NCI-H2107 treated with DMSO at 0.1 percent for 48 hours (cell line): ENCODE data around the gene ARHGAP4.

Experiments used
- DNase-seq: peaks from one replicate; lab custom pipeline; 2025; ENCODE audit not compliant: unreplicated experiment; lab: John Stamatoyannopoulos, UW

Gene ARHGAP4

DNA sequence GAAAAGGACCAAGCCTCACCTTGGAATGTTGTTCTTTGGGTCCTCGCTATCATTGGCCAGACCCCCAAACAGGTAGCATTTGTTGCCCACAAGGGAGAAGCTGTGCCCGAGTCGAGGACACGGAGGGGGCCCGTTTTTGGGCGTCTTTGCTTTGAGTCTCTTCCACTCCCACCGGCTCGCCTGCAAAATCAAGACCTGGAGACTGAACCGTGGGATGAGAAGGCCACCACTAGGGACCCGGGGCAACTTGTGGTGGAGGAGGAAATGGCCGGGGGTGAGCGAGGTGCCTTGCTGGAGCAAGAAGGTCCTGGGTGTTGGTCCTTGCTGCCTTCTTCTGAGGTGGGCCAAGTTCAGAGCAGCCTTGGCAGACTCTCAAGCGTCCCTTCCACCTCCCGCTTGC, 38.0 kb upstream of the ARHGAP4 start:
- DNase-seq, result no peak

DNA sequence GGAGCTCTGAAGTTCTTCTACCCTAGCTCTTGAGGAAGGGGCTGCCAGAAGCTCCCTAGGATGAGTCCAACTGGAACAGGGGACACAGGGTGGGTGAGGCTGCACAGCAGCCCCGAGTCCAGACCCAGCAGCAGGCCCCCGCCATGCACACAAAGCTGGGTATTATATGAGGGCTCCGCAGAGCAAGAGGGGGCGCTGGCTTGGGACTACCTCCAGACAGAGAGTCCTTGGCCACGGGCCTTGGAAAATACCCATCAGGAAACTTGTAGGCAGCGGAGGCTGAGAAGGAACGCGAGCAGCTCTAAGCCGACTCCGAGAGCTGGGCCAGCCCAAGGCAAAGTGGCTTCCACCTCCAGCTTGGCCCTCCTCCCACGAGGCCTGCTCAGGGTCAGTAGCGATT, 37.5 kb upstream of the ARHGAP4 start:
- DNase-seq, result no peak

DNA sequence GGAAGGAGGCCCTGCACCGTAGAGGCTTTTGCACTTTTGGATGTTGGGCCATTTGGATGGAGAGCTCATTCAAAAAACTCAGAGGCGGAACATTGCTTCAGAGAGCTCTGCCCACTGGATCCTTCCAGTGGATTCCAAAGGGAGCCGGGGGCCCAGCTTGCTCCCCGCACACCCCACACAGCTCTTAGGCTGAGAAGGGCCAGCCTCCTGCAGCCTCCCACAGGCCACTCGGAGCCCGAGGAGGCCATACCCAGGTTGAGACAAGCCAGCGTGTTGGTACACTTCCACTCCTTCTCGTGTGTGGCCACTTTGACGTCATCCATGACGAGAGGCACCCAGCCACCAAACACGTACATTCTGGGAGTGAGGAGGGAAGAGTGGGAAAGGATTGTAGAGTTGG, 35.2 kb upstream of the ARHGAP4 start:
- no peak for DNase-seq

DNA sequence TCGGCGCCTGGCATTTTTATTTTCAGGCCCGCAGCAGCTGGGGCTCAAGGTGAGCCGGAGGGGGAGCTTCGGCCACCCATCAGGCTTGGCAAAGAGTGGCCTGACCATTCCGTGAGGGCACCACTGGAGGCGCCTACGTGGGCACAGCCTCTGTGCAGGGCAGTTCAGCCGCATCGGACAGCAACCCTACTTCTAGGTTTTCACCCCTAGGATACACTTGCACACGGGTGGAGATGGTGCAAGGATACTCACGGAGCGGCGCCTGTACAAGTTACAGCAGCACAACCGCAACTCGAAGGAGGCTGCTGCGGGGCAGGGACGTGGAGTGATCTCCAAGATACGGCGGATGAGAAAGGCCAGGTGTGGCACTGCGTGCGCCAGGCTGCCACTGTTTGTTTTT, 34.7 kb upstream of the ARHGAP4 start:
- DNase-seq, result no peak

DNA sequence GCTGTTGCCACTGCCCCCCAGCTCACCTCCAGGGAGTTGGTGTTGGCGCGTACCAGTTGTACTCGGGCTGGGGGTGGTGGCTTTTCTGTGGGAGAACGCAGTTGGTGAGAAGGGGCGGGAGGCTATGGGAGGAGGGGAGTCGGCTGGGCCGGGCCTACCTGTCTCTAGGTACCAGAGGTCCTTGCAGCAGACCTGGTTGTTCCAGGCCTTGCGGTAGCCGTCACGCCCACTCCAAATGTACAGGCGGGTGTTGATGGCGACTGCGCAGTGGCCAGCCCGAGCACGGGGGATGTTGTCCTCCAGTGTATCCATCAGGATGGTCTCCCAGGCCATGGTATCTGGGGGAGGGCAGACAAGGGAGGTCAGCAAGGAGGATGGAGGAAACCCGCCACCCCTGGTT, 34.0 kb upstream of the ARHGAP4 start:
- no peak for DNase-seq

DNA sequence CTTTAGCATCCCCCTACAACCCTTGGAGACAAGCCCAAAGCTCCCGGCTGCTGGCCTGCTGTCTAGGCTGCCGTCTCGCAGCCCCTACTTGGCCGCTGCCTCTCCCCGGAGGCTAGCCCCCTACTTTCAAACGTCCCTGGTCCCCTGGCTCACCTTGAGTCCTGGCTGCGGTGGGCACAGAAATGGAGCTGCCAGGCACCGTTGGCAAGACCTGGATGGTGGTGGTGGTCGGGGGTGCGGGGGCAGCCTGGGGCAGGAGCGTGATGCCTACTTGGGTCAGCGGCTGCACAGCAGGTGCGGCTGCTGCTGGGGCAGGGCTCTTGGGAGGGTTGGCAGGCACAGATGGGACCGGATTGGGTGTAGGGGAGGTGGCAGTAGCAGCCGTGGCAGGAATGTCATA, 33.6 kb upstream of the ARHGAP4 start:
- no peak for DNase-seq

DNA sequence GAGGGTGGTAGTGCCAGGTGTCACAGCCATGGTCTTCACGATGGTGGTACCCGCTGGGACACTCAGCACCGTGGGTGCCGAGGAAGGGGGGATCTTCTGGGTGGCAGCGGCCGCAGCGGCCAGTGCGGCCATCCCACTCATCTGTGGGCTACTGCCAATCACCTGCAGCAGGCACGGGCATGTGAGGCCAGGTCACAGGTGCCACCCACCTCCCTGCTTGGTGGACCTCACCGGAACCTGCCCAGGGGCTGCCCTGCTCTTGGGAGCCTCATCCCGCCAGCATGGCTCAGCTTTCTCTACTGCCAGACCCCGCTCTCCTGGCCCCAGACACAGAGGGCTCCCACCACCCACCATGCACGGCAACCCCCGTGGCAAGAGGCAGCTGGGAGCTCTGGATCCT, 32.5 kb upstream of the ARHGAP4 start:
- no peak for DNase-seq

DNA sequence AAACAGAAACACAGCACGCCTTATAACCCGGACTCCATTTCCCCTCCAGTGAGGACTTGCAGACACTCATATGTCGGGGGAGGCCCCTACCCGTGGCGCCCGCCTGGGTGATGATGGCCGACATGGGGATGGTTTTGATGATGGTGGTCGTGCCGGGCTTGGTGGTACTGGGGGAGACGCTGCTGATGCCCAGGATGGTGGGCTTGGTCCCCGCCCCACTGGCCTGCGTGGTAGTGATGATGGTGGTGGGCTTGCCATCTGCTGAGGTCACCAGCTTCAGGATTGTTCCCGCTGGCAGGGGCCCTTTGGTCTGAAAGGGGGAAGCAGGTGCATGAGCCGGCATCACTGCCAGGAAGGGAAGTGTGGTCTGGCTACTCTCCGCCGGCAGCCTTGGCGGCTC, 31.2 kb upstream of the ARHGAP4 start:
- DNase-seq, result no peak

DNA sequence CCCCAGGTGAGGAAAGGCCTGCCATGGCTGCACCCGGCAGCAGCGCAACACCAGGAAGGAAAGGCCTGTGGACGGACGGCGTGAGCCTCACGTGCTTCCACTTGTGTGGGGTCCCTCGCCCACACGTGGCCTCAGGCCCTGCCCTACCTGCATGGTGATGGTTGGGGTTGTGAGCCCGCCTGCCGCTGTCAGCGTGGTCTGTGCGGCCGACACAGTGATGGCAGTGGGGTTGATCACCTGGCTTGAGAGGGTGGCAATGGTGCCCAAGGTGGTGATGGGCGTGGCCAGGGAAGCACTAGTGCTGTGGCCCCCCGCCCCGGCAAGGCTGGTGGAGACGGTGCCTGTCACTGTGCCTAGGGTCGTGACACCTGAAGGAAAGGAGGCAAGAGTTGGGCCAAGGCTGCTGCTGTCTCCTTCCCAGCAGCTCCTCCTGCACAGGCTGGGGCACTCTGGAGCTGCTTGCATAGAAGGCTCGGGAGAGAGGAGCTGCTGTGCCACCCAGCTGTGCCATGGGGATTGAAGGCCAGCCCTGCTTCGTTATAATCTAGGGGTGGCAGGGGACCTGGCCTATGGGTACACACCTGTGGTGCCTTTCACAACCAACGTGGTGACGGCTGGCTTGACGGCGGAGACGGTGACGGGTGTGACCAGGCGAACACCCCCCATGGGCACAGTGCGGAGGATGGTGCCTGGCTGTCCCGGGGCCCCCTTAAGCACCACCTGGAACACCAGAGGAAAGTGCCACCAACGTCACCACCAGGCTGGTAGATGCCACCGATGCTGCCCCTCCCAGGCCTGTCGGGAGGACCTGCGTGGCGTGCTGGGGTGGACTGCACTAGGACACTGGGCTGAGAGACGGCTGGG, 30.2 kb upstream of the ARHGAP4 start:
- no peak for DNase-seq

DNA sequence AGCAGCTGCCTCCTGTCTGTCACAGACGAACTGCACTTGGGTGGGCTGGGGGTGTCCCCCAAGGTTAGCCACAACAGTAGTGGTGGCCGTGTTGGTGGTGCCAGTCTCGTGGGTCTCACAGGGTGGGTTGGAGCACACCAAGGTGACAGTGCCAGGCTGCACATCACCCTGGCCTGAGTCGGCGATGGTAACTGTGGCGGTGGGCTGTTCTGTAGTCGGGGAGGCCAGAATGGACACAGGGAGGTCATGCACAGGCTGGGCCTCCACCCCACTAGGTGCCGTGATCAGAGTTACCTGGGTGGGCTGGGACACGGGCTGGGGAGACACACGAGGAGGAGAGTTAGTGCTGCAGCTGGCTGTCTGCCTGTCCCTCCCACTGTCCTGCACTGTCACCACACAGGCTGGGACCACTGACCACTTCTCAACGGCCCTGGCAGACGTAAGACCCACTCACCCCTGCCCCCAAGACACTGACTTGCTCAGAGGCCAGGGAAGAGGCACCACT, 29.2 kb upstream of the ARHGAP4 start:
- no peak for DNase-seq

DNA sequence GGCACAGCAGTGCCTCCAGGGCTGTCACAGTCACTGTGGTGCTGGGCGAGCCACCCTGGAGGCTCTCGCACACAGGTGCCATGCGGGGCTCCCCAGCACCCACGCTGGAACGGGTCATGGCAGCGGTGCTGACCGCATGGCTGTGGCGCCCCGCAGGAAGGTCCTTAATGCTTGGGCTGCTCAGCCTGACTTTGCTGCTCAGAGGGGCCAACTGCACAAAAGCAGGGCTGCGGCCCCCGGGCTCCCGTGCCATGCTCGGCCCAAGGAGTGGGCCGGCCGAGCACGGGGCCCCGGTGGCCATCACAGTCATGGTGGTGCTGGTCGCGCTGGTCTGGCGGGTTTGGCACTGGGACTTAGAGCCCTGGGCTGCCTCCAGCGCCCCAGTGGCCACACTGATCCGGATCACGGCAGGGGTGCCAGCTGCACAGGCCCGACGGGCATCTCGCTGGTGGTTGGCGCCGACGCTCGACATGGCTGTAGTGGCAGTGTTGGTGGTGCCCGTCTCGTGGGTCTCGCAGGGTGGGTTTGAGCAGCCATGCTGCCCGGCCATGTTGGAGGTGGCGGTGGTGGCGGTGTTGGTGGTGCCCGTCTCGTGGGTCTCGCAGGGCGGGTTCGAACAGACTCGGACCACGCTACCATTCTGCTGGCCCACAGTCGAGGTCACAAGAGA, 28.6 kb upstream of the ARHGAP4 start:
- DNase-seq, result no peak

DNA sequence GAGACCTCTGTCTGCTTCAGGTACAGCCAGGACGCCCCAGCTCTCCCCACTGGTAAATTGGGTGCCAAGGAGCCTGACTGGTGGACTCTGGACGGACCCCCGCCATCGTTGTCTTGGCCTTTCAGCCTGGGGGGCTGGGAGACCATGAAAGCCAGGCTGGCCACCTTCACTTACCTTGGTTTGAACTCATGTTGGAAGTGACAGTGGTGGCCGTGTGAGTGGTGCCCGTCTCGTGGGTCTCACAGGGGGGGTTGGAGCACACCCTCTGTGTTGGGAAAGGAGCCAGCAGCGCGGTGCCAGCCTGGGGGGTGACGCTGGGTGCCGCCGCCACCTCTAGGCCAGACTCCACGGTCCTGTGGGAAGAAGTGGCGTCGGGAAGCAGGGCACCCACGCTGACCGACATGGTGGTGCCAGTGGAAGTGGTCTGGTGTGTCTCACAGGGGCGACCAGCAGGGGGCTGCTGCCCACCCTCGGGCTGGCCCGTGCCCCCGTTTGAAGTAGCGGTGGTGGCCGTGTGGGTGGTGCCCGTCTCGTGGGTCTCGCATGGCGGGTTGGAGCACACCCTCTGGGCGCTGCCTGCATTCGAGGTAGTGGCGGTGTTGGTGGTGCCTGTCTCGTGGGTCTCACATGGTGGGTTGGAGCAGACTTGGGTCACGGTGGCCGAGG, 28.0 kb upstream of the ARHGAP4 start:
- no peak for DNase-seq

DNA sequence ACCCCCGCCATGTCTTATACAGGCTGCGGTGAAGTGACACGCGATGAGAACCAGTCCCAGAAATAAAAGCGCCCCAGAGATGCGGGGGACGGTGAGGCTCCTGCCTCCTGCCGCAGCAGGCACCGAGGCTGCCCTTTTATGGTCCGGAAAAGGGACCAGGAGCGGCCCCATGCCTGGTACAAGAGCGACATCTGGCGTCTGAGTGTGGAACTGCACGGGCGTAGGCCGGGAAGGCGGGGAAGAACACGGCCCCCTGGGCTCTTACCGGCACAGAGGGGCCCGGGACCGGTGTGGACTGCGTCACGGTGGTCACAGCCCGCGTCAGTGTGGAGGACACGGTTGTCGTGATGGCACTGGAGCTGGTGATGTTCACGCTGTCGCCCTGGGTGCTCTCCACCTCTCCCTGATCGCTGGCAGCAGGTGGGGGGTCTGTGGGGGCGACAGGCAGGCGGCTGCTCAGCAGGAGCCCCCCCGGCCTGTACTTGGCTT, 27.3 kb upstream of the ARHGAP4 start:
- DNase-seq, result no peak

DNA sequence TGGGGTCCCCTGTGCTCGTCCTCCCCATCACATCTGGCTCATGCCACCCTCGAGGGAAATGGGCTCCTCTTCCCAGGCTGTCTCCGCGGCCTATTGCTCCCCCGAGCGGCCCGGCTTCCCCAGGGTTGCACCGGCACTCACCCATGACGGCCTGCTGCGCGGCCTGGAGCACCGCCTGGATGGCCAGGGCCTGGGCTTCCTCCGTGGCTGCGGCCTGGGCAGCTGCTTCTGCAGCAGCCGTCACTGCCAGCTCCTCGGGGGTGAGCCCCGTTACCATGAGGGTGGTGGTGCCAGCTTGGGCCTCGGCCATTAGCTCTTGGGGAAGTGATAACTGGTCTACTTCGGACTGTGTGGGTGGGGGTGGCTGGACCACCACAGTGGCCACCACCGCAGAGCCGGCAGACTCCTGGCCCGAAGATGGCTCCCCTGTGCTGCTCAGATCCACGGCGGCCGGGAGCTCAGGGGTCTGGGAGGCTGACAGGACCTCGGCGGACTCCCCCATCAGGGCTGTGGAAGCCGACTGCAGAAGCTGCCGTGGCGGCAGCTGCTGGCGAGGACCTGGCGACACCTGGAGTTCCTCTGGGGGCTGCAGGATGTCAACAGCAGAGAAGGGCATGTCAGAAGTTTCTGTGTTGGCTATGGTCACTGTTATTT, 26.4 kb upstream of the ARHGAP4 start:
- no peak for DNase-seq

DNA sequence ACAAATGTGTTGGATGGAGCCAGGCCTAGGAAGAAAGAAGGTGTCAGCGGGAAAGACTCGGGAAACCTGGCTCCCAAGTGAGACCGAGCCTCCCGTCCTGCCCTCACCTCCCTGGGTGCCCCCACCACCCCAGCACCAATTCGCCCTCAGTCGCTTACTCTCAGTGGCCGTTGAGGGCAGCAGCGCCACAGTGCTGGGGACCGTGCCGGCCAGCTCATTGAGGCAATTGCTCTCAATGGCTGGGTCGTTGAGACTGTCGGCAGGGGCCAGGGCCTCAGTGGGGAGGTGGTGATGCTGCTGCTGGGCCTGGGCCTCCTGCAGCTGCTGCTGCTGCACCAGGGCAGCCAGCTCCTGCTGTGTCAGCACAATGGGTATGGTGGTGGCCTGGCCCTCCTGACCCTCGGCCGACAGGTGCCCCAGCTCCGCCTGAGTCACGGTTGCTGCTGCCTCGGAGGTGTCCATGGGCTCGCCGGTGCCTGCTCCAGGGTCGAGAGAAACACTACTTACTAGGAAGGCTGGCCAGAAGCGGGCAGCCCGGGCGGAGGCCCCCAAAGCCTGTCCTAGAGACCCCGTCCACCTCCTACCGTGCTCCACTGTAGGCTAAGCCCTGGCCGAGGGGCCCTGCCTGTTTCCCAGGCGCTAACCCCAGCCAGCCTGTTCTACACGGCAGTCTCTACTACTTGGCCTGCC, 25.8 kb upstream of the ARHGAP4 start:
- DNase-seq, result no peak

DNA sequence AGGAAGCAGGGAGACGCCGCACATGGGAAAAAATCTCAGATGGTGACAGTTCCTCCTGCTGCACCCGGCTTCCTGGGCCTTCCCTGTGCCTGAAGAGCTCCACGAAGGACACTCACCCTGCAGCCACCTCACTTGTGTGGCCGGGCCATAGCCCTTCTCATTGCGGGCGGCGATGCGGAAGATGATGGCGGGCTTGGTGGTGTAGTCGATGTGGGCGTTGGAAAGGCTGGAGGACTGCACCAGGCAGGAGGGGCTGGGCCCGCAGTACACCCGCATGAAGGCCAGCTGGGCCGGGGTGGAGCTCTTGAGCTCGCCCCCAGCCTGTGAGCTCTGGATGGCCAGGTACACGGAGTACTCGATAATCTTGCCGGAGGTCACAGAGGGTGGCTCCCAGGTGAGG, 24.1 kb upstream of the ARHGAP4 start:
- DNase-seq, result no peak

DNA sequence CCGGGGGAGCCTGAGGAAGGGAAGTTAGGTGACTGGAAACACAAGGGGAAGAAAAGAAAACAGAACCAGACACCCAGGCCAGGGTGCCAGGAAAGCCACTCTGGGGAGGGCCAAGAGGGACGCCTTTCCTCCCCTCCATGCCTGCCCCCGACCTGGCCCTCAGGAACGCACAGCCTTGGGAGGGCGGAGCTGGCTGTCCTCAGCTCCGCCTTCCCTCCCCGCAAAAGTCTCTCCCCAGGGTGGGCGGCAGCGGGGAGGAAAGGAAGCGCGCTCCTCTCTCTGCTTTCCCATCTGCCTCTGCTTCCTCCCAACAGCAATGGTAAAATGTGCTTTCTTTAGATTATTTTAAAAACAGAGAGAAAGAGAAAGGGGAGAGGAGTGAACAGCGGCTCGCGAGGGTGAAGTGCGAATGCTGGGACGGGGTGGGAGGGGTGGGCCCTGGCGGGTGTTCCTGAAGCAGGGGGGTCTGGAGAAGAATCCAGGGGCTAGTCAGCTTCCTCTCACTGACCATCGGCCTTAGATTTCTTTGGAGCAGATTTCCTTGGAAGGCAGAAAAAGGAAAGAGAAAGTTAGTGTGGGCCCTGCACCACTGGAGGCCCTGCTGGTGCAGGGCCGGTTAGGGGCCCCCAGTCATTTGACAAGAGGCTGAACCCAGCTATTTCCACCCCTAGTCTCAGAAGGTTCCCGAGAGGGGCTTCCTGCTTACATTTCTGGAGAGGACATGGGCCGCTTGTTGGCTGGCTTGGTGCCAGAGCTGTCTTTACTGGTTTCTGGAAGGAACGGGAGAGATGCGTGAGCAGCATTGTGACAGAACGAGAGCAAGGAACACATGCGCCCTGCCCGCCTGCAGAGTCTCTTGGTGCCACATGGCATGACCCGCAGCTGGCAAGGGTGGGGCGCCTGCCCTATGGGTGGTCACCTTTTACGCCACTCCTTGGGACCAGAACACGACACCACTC, 23.1 kb upstream of the ARHGAP4 start:
- DNase-seq, result no peak

DNA sequence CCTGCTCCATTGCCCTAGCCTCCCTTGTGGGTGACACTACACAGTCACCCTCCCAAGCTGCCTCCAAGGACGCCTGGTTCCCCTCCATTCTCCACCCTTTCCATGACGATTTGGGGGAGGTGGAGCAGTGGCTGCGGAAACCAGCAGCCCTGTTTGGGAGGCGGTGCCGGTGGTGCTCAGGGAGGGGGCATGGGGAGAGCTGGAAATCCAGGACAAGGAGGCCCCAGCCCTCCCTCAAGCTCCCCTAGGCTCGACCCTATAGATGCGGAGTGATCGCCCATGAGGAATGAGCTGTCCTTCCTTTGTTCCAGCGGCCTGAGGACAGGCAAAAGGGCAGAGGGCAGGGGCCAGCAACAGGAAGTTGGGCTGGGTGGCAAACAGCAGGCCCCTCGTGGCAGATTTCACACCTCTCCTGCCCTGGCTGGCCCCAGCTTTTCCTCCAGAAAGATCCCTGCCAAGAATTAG, 22.0 kb upstream of the ARHGAP4 start:
- no peak for DNase-seq

DNA sequence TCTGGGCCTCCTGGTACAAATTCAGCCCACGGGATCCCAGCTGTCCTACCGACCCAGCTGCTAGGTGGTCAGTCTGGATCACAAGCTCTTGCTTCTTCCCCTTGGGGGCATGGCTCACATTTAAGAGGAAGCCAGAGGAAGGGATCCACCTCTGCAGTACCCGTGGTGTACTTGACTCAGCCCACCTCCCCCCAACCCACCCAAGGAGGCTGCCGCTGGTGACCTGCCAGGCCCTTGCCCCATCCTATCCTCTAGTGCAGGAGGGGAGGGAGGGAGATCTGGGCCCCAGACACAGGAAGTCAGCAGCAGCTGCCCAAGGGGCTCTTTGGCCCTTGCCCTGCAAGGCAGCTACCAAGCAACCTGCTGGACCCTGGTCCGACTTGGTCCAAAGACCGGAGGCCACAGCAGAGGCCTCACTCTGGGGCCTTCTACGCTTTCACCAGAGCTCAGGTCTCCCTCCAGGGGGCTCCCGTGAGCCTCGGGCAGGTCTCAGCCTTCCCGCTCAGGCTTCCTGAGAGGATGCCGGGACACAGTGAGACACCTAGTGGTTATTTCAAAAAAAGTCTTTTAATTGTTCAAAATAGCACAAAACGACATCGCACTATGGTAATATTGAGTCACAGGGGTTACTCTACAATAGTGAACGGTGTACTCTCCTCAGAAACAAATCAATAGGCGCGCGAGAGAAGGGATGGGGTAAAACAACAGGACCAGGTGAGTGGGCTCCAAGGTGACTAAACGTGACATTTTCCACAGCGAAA, 21.1 kb upstream of the ARHGAP4 start:
- DNase-seq, result peak; percentile 77
